HG03354 (cell line): ENCODE data around the gene FPR1.
"Not testable (repeated sequence)": the region's sequence is repeated elsewhere in the genome, so short reads cannot be mapped to it uniquely, and the experiment has no call there.

Experiments
- ATAC-seq: cut with Tn5 transposase; IDR thresholded peaks from one replicate; pipeline ENCODE4 v1.9.1; 2021; ENCODE audit warnings: mild to moderate bottlenecking; ENCODE audit not compliant: unreplicated experiment, poor library complexity, severe bottlenecking

Gene FPR1

GRCh38 chr19:51739466-51740213 lies 12.0 kb downstream of the FPR1 start:
- ATAC-seq = no peak

GRCh38 chr19:51738523-51738922 lies 13.2 kb downstream of the FPR1 start:
- ATAC-seq = not testable (repeated sequence)

- ATAC-seq = no peak
Measured at GRCh38 chr19:51737924-51738323, 13.8 kb downstream of the FPR1 start.

GRCh38 chr19:51737389-51737788 lies 14.3 kb downstream of the FPR1 start:
- no peak for ATAC-seq

GRCh38 chr19:51735759-51736449 lies 15.8 kb downstream of the FPR1 start:
- ATAC-seq = no peak

GRCh38 chr19:51733742-51734522 lies 17.7 kb downstream of the FPR1 start:
- ATAC-seq = no peak

- ATAC-seq = no peak
Measured at GRCh38 chr19:51729781-51730180, 21.9 kb downstream of the FPR1 start.

- no peak for ATAC-seq
Measured at GRCh38 chr19:51727349-51727880, 24.3 kb downstream of the FPR1 start.

GRCh38 chr19:51726049-51726448 lies 25.6 kb downstream of the FPR1 start:
- no peak for ATAC-seq

- ATAC-seq = no peak
Measured at GRCh38 chr19:51724543-51724942, 27.1 kb downstream of the FPR1 start.

- ATAC-seq = no peak
Measured at GRCh38 chr19:51722492-51722891, 29.2 kb downstream of the FPR1 start.

GRCh38 chr19:51721905-51722304 lies 29.8 kb downstream of the FPR1 start:
- ATAC-seq = no peak

GRCh38 chr19:51719251-51719988 lies 32.3 kb downstream of the FPR1 start:
- ATAC-seq = no peak

GRCh38 chr19:51716925-51717324 lies 34.8 kb downstream of the FPR1 start:
- ATAC-seq = no peak

GRCh38 chr19:51715850-51716249 lies 35.8 kb downstream of the FPR1 start:
- no peak for ATAC-seq

GRCh38 chr19:51714848-51715247 lies 36.8 kb downstream of the FPR1 start:
- ATAC-seq = no peak

GRCh38 chr19:51713319-51714285 lies 38.1 kb downstream of the FPR1 start:
- ATAC-seq = no peak

GRCh38 chr19:51712461-51713081 lies 39.1 kb downstream of the FPR1 start:
- no peak for ATAC-seq
